WTC11 (cell line): ENCODE results near the gene TTC24. TPM values are rescaled to one million over a fixed set of nuclear protein-coding genes. Genes with fewer than 3 reads are reported as not detected.

Experiments used
- FOXK1 ChIP-seq: sonication (generic); formaldehyde crosslinking; IDR thresholded peaks from 2 replicates; pipeline ENCODE4 v1.8.0; 2022; ENCODE audit warnings: mild to moderate bottlenecking, moderate library complexity, missing genetic modification reagents
- FOXP1 ChIP-seq: sonication (generic); formaldehyde crosslinking; IDR thresholded peaks from 2 replicates; pipeline ENCODE4 v1.8.0; 2022; ENCODE audit warnings: missing genetic modification reagents, mild to moderate bottlenecking, moderate library complexity, borderline replicate concordance
- FOXP4 ChIP-seq: sonication (generic); formaldehyde crosslinking; IDR thresholded peaks from 2 replicates; pipeline ENCODE4 v1.8.0; 2022; ENCODE audit warnings: mild to moderate bottlenecking, missing genetic modification reagents
- GABPB1 ChIP-seq: sonication (generic); formaldehyde crosslinking; IDR thresholded peaks from 2 replicates; pipeline ENCODE4 v1.8.1; 2023; ENCODE audit warnings: mild to moderate bottlenecking, missing genetic modification reagents
- IRF1 ChIP-seq: sonication (generic); formaldehyde crosslinking; IDR thresholded peaks from 2 replicates; pipeline ENCODE4 v1.8.0; 2023; ENCODE audit warnings: missing genetic modification reagents
- NFE2L1 ChIP-seq: sonication (generic); formaldehyde crosslinking; IDR thresholded peaks from 2 replicates; pipeline ENCODE4 v1.8.1; 2023; ENCODE audit warnings: missing genetic modification reagents
- OVOL2 ChIP-seq: fragments of 250-450 bp; sonication (Bioruptor Pico); IDR thresholded peaks from 2 replicates; pipeline ENCODE4 v1.9.0; 2021; ENCODE audit warnings: mild to moderate bottlenecking, borderline replicate concordance
- PREB ChIP-seq: sonication (generic); formaldehyde crosslinking; IDR thresholded peaks from 2 replicates; pipeline ENCODE4 v1.8.1; 2022; ENCODE audit warnings: mild to moderate bottlenecking, missing genetic modification reagents, moderate library complexity, borderline replicate concordance
- RORB ChIP-seq: fragments of 250-450 bp; sonication (Bioruptor Pico); IDR thresholded peaks from 2 replicates; pipeline ENCODE4 v1.9.0; 2021; ENCODE audit warnings: mild to moderate bottlenecking
- SMAD3 ChIP-seq: sonication (generic); formaldehyde crosslinking; IDR thresholded peaks from 2 replicates; pipeline ENCODE4 v1.8.0; 2022; ENCODE audit warnings: missing genetic modification reagents, mild to moderate bottlenecking, borderline replicate concordance
- SMAD4 ChIP-seq: sonication (generic); formaldehyde crosslinking; IDR thresholded peaks from 2 replicates; pipeline ENCODE4 v1.8.0; 2022; ENCODE audit warnings: mild to moderate bottlenecking, missing genetic modification reagents
- SOX15 ChIP-seq: fragments of 250-450 bp; sonication (Bioruptor Pico); IDR thresholded peaks from 2 replicates; pipeline ENCODE4 v1.9.0; 2021; ENCODE audit warnings: mild to moderate bottlenecking
- TEAD1 ChIP-seq: sonication (generic); formaldehyde crosslinking; IDR thresholded peaks from 2 replicates; pipeline ENCODE4 v1.8.0; 2022; ENCODE audit warnings: mild to moderate bottlenecking, missing genetic modification reagents
- TEAD4 ChIP-seq: sonication (generic); formaldehyde crosslinking; IDR thresholded peaks from 2 replicates; pipeline ENCODE4 v1.8.0; 2022; ENCODE audit warnings: mild to moderate bottlenecking, missing genetic modification reagents
- ZNF138 ChIP-seq: sonication (generic); formaldehyde crosslinking; conservative IDR thresholded peaks from 2 replicates; pipeline ENCODE4 v1.8.1; 2022; ENCODE audit warnings: mild to moderate bottlenecking, moderate library complexity, missing genetic modification reagents
- ZNF219 ChIP-seq: sonication (generic); formaldehyde crosslinking; IDR thresholded peaks from 2 replicates; pipeline ENCODE4 v1.8.0; 2023; ENCODE audit warnings: missing genetic modification reagents, mild to moderate bottlenecking, borderline replicate concordance
- ZNF232 ChIP-seq: sonication (generic); formaldehyde crosslinking; IDR thresholded peaks from 2 replicates; pipeline ENCODE4 v1.8.0; 2022; ENCODE audit warnings: mild to moderate bottlenecking, missing genetic modification reagents
- ZNF263 ChIP-seq: sonication (generic); formaldehyde crosslinking; IDR thresholded peaks from 2 replicates; pipeline ENCODE4 v1.8.1; 2022; ENCODE audit warnings: low read depth, mild to moderate bottlenecking, moderate library complexity, missing genetic modification reagents
- ZNF317 ChIP-seq: sonication (generic); formaldehyde crosslinking; IDR thresholded peaks from 2 replicates; pipeline ENCODE4 v1.8.1; 2023; ENCODE audit warnings: low read depth, mild to moderate bottlenecking, moderate library complexity, missing genetic modification reagents, borderline replicate concordance
- ZNF396 ChIP-seq: fragments of 250-450 bp; sonication (Bioruptor Pico); IDR thresholded peaks from 2 replicates; pipeline ENCODE4 v1.8.0; 2021; ENCODE audit warnings: mild to moderate bottlenecking, moderate library complexity, borderline replicate concordance
- ZNF416 ChIP-seq: fragments of 250-450 bp; sonication (Bioruptor Pico); IDR thresholded peaks from 2 replicates; pipeline ENCODE4 v1.9.0; 2021; ENCODE audit warnings: mild to moderate bottlenecking, inconsistent platforms
- ZNF671 ChIP-seq: fragments of 250-450 bp; sonication (Bioruptor Pico); IDR thresholded peaks from 2 replicates; pipeline ENCODE4 v1.8.0; 2021; ENCODE audit warnings: mild to moderate bottlenecking
- ZSCAN18 ChIP-seq: fragments of 250-450 bp; sonication (Bioruptor Pico); IDR thresholded peaks from 2 replicates; pipeline ENCODE4 v2.1.2; 2022; ENCODE audit warnings: mild to moderate bottlenecking, moderate library complexity
- total RNA-seq: library from RNA; stranded (reverse); gene quantifications from 3 replicates; pipeline ENCODE4 v1.2.3, GENCODE V29; 2021
- TF ChIP-seq, protein P1 (sequence below): sonication (generic); formaldehyde crosslinking; IDR thresholded peaks from 2 replicates; pipeline ENCODE4 v1.8.0; 2023; ENCODE audit warnings: mild to moderate bottlenecking, missing genetic modification reagents
- TF ChIP-seq, protein P2 (sequence below): sonication (generic); formaldehyde crosslinking; IDR thresholded peaks from 2 replicates; pipeline ENCODE4 v1.8.1; 2022; ENCODE audit warnings: low read depth, mild to moderate bottlenecking, moderate library complexity, missing genetic modification reagents, borderline replicate concordance
- TF ChIP-seq, protein P3 (sequence below): sonication (generic); formaldehyde crosslinking; IDR thresholded peaks from 2 replicates; pipeline ENCODE4 v1.8.0; 2022; ENCODE audit warnings: mild to moderate bottlenecking, missing genetic modification reagents

Gene TTC24
- total RNA-seq, 1 experiment from 2014 or later, result 0.20 TPM

GRCh38 chr1:156623946-156624813 lies 44.7 kb downstream of the TTC24 start (continued):
- TF ChIP-seq, protein P1, sequence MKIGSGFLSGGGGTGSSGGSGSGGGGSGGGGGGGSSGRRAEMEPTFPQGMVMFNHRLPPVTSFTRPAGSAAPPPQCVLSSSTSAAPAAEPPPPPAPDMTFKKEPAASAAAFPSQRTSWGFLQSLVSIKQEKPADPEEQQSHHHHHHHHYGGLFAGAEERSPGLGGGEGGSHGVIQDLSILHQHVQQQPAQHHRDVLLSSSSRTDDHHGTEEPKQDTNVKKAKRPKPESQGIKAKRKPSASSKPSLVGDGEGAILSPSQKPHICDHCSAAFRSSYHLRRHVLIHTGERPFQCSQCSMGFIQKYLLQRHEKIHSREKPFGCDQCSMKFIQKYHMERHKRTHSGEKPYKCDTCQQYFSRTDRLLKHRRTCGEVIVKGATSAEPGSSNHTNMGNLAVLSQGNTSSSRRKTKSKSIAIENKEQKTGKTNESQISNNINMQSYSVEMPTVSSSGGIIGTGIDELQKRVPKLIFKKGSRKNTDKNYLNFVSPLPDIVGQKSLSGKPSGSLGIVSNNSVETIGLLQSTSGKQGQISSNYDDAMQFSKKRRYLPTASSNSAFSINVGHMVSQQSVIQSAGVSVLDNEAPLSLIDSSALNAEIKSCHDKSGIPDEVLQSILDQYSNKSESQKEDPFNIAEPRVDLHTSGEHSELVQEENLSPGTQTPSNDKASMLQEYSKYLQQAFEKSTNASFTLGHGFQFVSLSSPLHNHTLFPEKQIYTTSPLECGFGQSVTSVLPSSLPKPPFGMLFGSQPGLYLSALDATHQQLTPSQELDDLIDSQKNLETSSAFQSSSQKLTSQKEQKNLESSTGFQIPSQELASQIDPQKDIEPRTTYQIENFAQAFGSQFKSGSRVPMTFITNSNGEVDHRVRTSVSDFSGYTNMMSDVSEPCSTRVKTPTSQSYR (CRISPR knock-in tag), result no peak
- peak; percentile 50; the same call in 1 of the 2 replicates for TF ChIP-seq IRF1 (CRISPR knock-in tag)
- no peak for TF ChIP-seq SMAD4 (CRISPR knock-in tag)
- no peak; the same call in 1 of the 2 replicates for TF ChIP-seq TEAD1 (CRISPR knock-in tag)
- peak; percentile 87 for TF ChIP-seq FOXP1 (CRISPR knock-in tag)
- TF ChIP-seq, protein P2, sequence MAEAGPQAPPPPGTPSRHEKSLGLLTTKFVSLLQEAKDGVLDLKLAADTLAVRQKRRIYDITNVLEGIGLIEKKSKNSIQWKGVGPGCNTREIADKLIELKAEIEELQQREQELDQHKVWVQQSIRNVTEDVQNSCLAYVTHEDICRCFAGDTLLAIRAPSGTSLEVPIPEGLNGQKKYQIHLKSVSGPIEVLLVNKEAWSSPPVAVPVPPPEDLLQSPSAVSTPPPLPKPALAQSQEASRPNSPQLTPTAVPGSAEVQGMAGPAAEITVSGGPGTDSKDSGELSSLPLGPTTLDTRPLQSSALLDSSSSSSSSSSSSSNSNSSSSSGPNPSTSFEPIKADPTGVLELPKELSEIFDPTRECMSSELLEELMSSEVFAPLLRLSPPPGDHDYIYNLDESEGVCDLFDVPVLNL (CRISPR knock-in tag), result 0 out of 2 replicates have a peak, but pooled peaks have one; percentile 16
- TF ChIP-seq TEAD4 (CRISPR knock-in tag), result no peak
- no peak; the same call in 1 of the 2 replicates for TF ChIP-seq SMAD3 (CRISPR knock-in tag)
- TF ChIP-seq ZNF219 (CRISPR knock-in tag), result no peak
- 0 out of 2 replicates have a peak, but pooled peaks have one; percentile 40 for TF ChIP-seq ZNF317 (CRISPR knock-in tag)
- peak; percentile 81; the same call in 1 of the 2 replicates for TF ChIP-seq FOXK1
- TF ChIP-seq GABPB1, result no peak
- TF ChIP-seq ZNF263 (CRISPR knock-in tag), result no peak
- TF ChIP-seq FOXP4 (CRISPR knock-in tag), result peak; percentile 43
- TF ChIP-seq PREB (CRISPR knock-in tag), result no peak
- no peak for TF ChIP-seq ZNF671 (CRISPR knock-in tag)
- TF ChIP-seq RORB (CRISPR knock-in tag), result no peak
- no peak for TF ChIP-seq ZSCAN18 (CRISPR knock-in tag)
- TF ChIP-seq, protein P3, sequence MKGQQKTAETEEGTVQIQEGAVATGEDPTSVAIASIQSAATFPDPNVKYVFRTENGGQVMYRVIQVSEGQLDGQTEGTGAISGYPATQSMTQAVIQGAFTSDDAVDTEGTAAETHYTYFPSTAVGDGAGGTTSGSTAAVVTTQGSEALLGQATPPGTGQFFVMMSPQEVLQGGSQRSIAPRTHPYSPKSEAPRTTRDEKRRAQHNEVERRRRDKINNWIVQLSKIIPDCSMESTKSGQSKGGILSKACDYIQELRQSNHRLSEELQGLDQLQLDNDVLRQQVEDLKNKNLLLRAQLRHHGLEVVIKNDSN, result 0 out of 2 replicates have a peak, but pooled peaks have one; percentile 29
- no peak for TF ChIP-seq SOX15
- TF ChIP-seq OVOL2 (CRISPR knock-in tag), result no peak
- no peak for TF ChIP-seq ZNF416
- TF ChIP-seq ZNF138 (CRISPR knock-in tag), result no peak; the same call in 1 of the 2 replicates
- TF ChIP-seq ZNF396, result no peak
- TF ChIP-seq NFE2L1 (CRISPR knock-in tag), result 0 out of 2 replicates have a peak, but pooled peaks have one; percentile 74
- TF ChIP-seq ZNF232 (CRISPR knock-in tag), result no peak
- TF ChIP-seq, all 79 proteins: peak for 22
